Activated CD4-positive, alpha-beta memory T cell treated with anti-CD3 and anti-CD28 coated beads for 36 hours (primary cell): ENCODE measurements around the gene SDF2L1. TPM values are rescaled to one million over a fixed set of nuclear protein-coding genes. Genes with fewer than 3 reads are reported as not detected.
A peak's percentile ranks its signal among the peaks of the same experiment; 100 is the strongest.
"Not testable (repeated sequence)": the region's sequence is repeated elsewhere in the genome, so short reads cannot be mapped to it uniquely, and the experiment has no call there.

Experiments
- CTCF ChIA-PET: fragments of 350-600 bp; sonication (Branson Sonifier 250); formaldehyde crosslinking; loops from one replicate; lab custom pipeline; 2021; ENCODE audit warnings: antibody characterized with exemption, inconsistent platforms; lab: Charles Lee
- POLR2A ChIA-PET: fragments of 350-600 bp; sonication (Branson Sonifier 250); formaldehyde crosslinking; loops from one replicate; lab custom pipeline; 2021; ENCODE audit warnings: antibody characterized with exemption; lab: Charles Lee
- DNase-seq: peaks from one replicate; pipeline ENCODE4 v3.0.0-alpha.2; 2020
- H3K27ac Mint-ChIP-seq: one replicate; pipeline ENCODE4 v1.8.0; 2021; ENCODE audit warnings: mixed read lengths
- H3K27me3 Mint-ChIP-seq: one replicate; pipeline ENCODE4 v1.8.0; 2021; ENCODE audit warnings: mixed read lengths
- H3K36me3 Mint-ChIP-seq: one replicate; pipeline ENCODE4 v1.8.0; 2021; ENCODE audit warnings: mixed read lengths
- H3K4me1 Mint-ChIP-seq: one replicate; pipeline ENCODE4 v1.8.0; 2021; ENCODE audit warnings: low read depth, mixed read lengths
- H3K4me3 Mint-ChIP-seq: one replicate; pipeline ENCODE4 v1.8.0; 2021; ENCODE audit warnings: mild to moderate bottlenecking, mixed read lengths
- H3K9me3 Mint-ChIP-seq: one replicate; pipeline ENCODE4 v1.8.0; 2021; ENCODE audit warnings: mixed read lengths
- intact Hi-C: fragments of 100-400 bp; cut with micrococcal nuclease; formaldehyde crosslinking; loops from one replicate; pipeline ENCODE4 v1.15.1; 2023
- total RNA-seq, 2 experiments: library from RNA; stranded (reverse); gene quantifications; one replicate each; pipeline ENCODE4 v1.2.3, GENCODE V29; 2021

SDF2L1 gene
- total RNA-seq, 2 experiments from 2014 or later, result 38.2 to 41.8 TPM

- POLR2A ChIA-PET, result interaction anchor here (0.5 to 3.1 kb wide), 7 partner anchors 8 to 1533 kb away, joined by 3 to 46 read pairs (median 5); partner anchors contain the start of genes CCDC116 and YDJC
- Mint-ChIP-seq H3K36me3 (peaks cover 16% of the 10 kb centered on the region), H3K4me1 (peaks cover 24% of the 10 kb centered on the region), H3K9me3 (no peaks in the 10 kb centered on the region), H3K27ac (peak overlapping the region; percentile 46), H3K4me3 (peak overlapping the region; percentile 87), H3K27me3 (peaks cover 3% of the 10 kb centered on the region)
- CTCF ChIA-PET, result interaction anchor here (1.0 to 3.8 kb wide), 9 partner anchors 11 to 311 kb away, joined by 3 to 151 read pairs (median 11); partner anchors contain the start of genes CCDC116, PPM1F and YDJC
- peak; percentile 33 for DNase-seq
- intact Hi-C loops, result no loop called here
Measured at GRCh38 chr22:21641417-21641788, 699 bp upstream of the SDF2L1 start.

- ChIA-PET POLR2A (interaction anchor here (0.8 to 3.1 kb wide), 6 partner anchors 9 to 55 kb away, joined by 3 to 46 read pairs (median 8); partner anchors contain the start of genes CCDC116 and YDJC), CTCF (interaction anchor here (0.5 to 3.8 kb wide), 19 partner anchors 10 to 310 kb away, joined by 3 to 151 read pairs (median 5); partner anchors contain the start of genes CCDC116, PPM1F, YDJC and YPEL1)
- Mint-ChIP-seq H3K4me1 (peaks cover 29% of the 10 kb centered on the region), H3K27me3 (peaks cover 3% of the 10 kb centered on the region), H3K27ac (peak overlapping the region; percentile 69), H3K4me3 (peak overlapping the region; percentile 87), H3K36me3 (peaks cover 20% of the 10 kb centered on the region), H3K9me3 (no peaks in the 10 kb centered on the region)
- intact Hi-C loops, result loop anchor here (1.0 kb wide), 3 partner anchors 8 to 76 kb away; partner anchors contain the start of genes UBE2L3 and YDJC
- peak; percentile 77 for DNase-seq
Measured at GRCh38 chr22:21642584-21643448, 714 bp downstream of the SDF2L1 start.

- H3K4me1 Mint-ChIP-seq, result peaks cover 29% of the 10 kb centered on the region
- DNase-seq, result peak; percentile 35
- H3K27me3 Mint-ChIP-seq, result peaks cover 3% of the 10 kb centered on the region
- POLR2A ChIA-PET, result interaction anchor here (0.8 to 3.1 kb wide), 3 partner anchors 9 to 15 kb away, joined by 4 to 46 read pairs (median 29); partner anchors contain the start of gene YDJC
- peaks cover 20% of the 10 kb centered on the region for H3K36me3 Mint-ChIP-seq
- H3K4me3 Mint-ChIP-seq, result peak overlapping the region; percentile 87
- intact Hi-C loops, result no loop called here
- H3K9me3 Mint-ChIP-seq, result no peaks in the 10 kb centered on the region
- CTCF ChIA-PET, result interaction anchor here (0.5 to 3.8 kb wide), 14 partner anchors 9 to 127 kb away, joined by 3 to 151 read pairs (median 6); partner anchors contain the start of genes CCDC116, YDJC and YPEL1
- H3K27ac Mint-ChIP-seq, result no peak overlapping the region
Measured at GRCh38 chr22:21643533-21644357, 1.6 kb downstream of the SDF2L1 start.

- H3K36me3 Mint-ChIP-seq, result peaks cover 24% of the 10 kb centered on the region
- H3K27ac Mint-ChIP-seq, intact Hi-C loops, DNase-seq, H3K27me3 Mint-ChIP-seq, H3K4me3 Mint-ChIP-seq, H3K9me3 Mint-ChIP-seq: not testable (repeated sequence)
- CTCF ChIA-PET, result interaction anchor here (0.9 to 5.6 kb wide), 8 partner anchors 10 to 542 kb away, joined by 3 to 82 read pairs (median 6); partner anchors contain the start of genes CCDC116 and YDJC
- POLR2A ChIA-PET, result interaction anchor here (0.8 kb wide), 1 partner anchor 16 kb away, joined by 3 read pairs; no protein-coding TSS in a partner anchor
- peaks cover 31% of the 10 kb centered on the region for H3K4me1 Mint-ChIP-seq
Measured at GRCh38 chr22:21645513-21645912, 3.4 kb downstream of the SDF2L1 start.

- ChIA-PET CTCF (interaction anchor here (0.6 to 5.6 kb wide), 24 partner anchors 9 to 543 kb away, joined by 3 to 82 read pairs (median 4); partner anchors contain the start of genes CCDC116, PPIL2, PPM1F and YDJC), POLR2A (interaction anchor here (0.9 kb wide), 1 partner anchor 20 kb away, joined by 3 read pairs; no protein-coding TSS in a partner anchor)
- DNase-seq, result peak; percentile 87
- peaks cover under 1% of the 10 kb centered on the region for H3K27me3 Mint-ChIP-seq
- H3K9me3 Mint-ChIP-seq, result no peaks in the 10 kb centered on the region
- H3K4me3 Mint-ChIP-seq, result no peak overlapping the region
- intact Hi-C loops, result no loop called here
- H3K27ac Mint-ChIP-seq, result no peak overlapping the region
- H3K4me1 Mint-ChIP-seq, result peaks cover 34% of the 10 kb centered on the region
- H3K36me3 Mint-ChIP-seq, result peaks cover 24% of the 10 kb centered on the region
Measured at GRCh38 chr22:21646608-21647590, 4.8 kb downstream of the SDF2L1 start.

- H3K9me3 Mint-ChIP-seq, result no peaks in the 10 kb centered on the region
- no peak for DNase-seq
- ChIA-PET POLR2A (no interaction called here), CTCF (interaction anchor here (0.6 to 4.5 kb wide), 2 partner anchors 8 to 225 kb away, joined by 4 to 30 read pairs; partner anchors contain the start of gene SDF2L1)
- H3K4me3 Mint-ChIP-seq, result peak overlapping the region; percentile 85
- intact Hi-C loops, result loop anchor here (5.0 kb wide), 1 partner anchor 87 kb away; the partner anchor contains the start of gene YPEL1
- no peak overlapping the region for H3K27ac Mint-ChIP-seq
- peaks cover 22% of the 10 kb centered on the region for H3K4me1 Mint-ChIP-seq
- H3K36me3 Mint-ChIP-seq, result peaks cover 20% of the 10 kb centered on the region
- no peaks in the 10 kb centered on the region for H3K27me3 Mint-ChIP-seq
Measured at GRCh38 chr22:21650280-21650679, 8.2 kb downstream of the SDF2L1 start.

GRCh38 chr22:21650823-21651520 is 8.9 kb downstream of the SDF2L1 start:
- CTCF ChIA-PET, result interaction anchor here (4.5 kb wide), 1 partner anchor 8 kb away, joined by 30 read pairs; the partner anchor contains the start of gene SDF2L1
- peak overlapping the region; percentile 85 for H3K4me3 Mint-ChIP-seq

GRCh38 chr22:21651521-21652009 is 9.5 kb downstream of the SDF2L1 start:
- Mint-ChIP-seq H3K27me3 (no peaks in the 10 kb centered on the region), H3K9me3 (no peaks in the 10 kb centered on the region), H3K4me3 (peak overlapping the region; percentile 85), H3K36me3 (peaks cover 13% of the 10 kb centered on the region), H3K4me1 (peaks cover 19% of the 10 kb centered on the region), H3K27ac (peak overlapping the region; percentile 77)
- intact Hi-C loops, result loop anchor here (1.0 to 5.0 kb wide), 2 partner anchors 9 to 86 kb away; partner anchors contain the start of genes SDF2L1 and YPEL1
- ChIA-PET POLR2A (interaction anchor here (3.5 kb wide), 1 partner anchor 9 kb away, joined by 29 read pairs; the partner anchor contains the start of gene SDF2L1), CTCF (interaction anchor here (4.5 kb wide), 1 partner anchor 9 kb away, joined by 30 read pairs; the partner anchor contains the start of gene SDF2L1)
- DNase-seq, result peak; percentile 31

More at GRCh38 chr22:21650823-21651520, 8.9 kb downstream of the SDF2L1 start:
- intact Hi-C loops, result loop anchor here (1.0 to 5.0 kb wide), 2 partner anchors 9 to 86 kb away; partner anchors contain the start of genes SDF2L1 and YPEL1
- POLR2A ChIA-PET, result interaction anchor here (3.5 kb wide), 1 partner anchor 8 kb away, joined by 29 read pairs; the partner anchor contains the start of gene SDF2L1
- DNase-seq, result no peak
- Mint-ChIP-seq H3K27ac (peak overlapping the region; percentile 77), H3K9me3 (no peaks in the 10 kb centered on the region), H3K27me3 (no peaks in the 10 kb centered on the region), H3K4me1 (peaks cover 22% of the 10 kb centered on the region), H3K36me3 (peaks cover 18% of the 10 kb centered on the region)

- peaks cover 20% of the 10 kb centered on the region for H3K4me1 Mint-ChIP-seq
- H3K27me3 Mint-ChIP-seq, result no peaks in the 10 kb centered on the region
- H3K4me3 Mint-ChIP-seq, result peak overlapping the region; percentile 85
- peaks cover 10% of the 10 kb centered on the region for H3K36me3 Mint-ChIP-seq
- DNase-seq, result peak; percentile 93
- H3K27ac Mint-ChIP-seq, result peak overlapping the region; percentile 38
- no peaks in the 10 kb centered on the region for H3K9me3 Mint-ChIP-seq
- ChIA-PET POLR2A (interaction anchor here (3.5 kb wide), 1 partner anchor 10 kb away, joined by 29 read pairs; the partner anchor contains the start of gene SDF2L1), CTCF (interaction anchor here (0.8 to 4.5 kb wide), 2 partner anchors 9 to 23 kb away, joined by 9 to 30 read pairs; partner anchors contain the start of genes SDF2L1 and YDJC)
- intact Hi-C loops, result loop anchor here (5.0 kb wide), 1 partner anchor 85 kb away; the partner anchor contains the start of gene YPEL1
Measured at GRCh38 chr22:21652010-21652546, 10.0 kb downstream of the SDF2L1 start.
